ENCODE measurements around the gene KLHL30. TPM values are rescaled to one million over a fixed set of nuclear protein-coding genes. Genes with fewer than 3 reads are reported as not detected.

Gene KLHL30
- total RNA-seq, 1 donor from 2014 or later = 1.2 TPM

- Mint-ChIP-seq H3K4me3 (ENCODE audit: unreplicated experiment) (no peak overlapping the region), H3K9me3 (ENCODE audit: unreplicated experiment) (no peaks in the 10 kb centered on the region), H3K4me1 (ENCODE audit: unreplicated experiment) (no peaks in the 10 kb centered on the region), H3K27ac (ENCODE audit: unreplicated experiment) (no peak overlapping the region), H3K27me3 (ENCODE audit: unreplicated experiment) (no peaks in the 10 kb centered on the region), H3K36me3 (ENCODE audit: unreplicated experiment) (peaks cover 73% of the 10 kb centered on the region)
- no peak for TF ChIP-seq CTCF (IDR thresholded peaks at IDR 0.05)
- DNase-seq (ENCODE audit: extremely low spot score, unreplicated experiment) = no peak
Measured at GRCh38 chr2:238183821-238184220, 45.4 kb downstream of the KLHL30 start.

- no peaks in the 10 kb centered on the region for H3K9me3 Mint-ChIP-seq (ENCODE audit: unreplicated experiment)
- DNase-seq (ENCODE audit: extremely low spot score, unreplicated experiment) = no peak
- no peak overlapping the region for H3K4me3 Mint-ChIP-seq (ENCODE audit: unreplicated experiment)
- H3K27me3 Mint-ChIP-seq (ENCODE audit: unreplicated experiment) = no peaks in the 10 kb centered on the region
- TF ChIP-seq CTCF (IDR thresholded peaks at IDR 0.05) = no peak
- H3K36me3 Mint-ChIP-seq (ENCODE audit: unreplicated experiment) = peaks cover 65% of the 10 kb centered on the region
- no peak overlapping the region for H3K27ac Mint-ChIP-seq (ENCODE audit: unreplicated experiment)
- no peaks in the 10 kb centered on the region for H3K4me1 Mint-ChIP-seq (ENCODE audit: unreplicated experiment)
Measured at GRCh38 chr2:238187618-238188548, 49.4 kb downstream of the KLHL30 start.

- Mint-ChIP-seq H3K9me3 (ENCODE audit: unreplicated experiment) (no peaks in the 10 kb centered on the region), H3K4me3 (ENCODE audit: unreplicated experiment) (no peak overlapping the region), H3K27me3 (ENCODE audit: unreplicated experiment) (no peaks in the 10 kb centered on the region), H3K27ac (ENCODE audit: unreplicated experiment) (no peak overlapping the region), H3K4me1 (ENCODE audit: unreplicated experiment) (no peaks in the 10 kb centered on the region), H3K36me3 (ENCODE audit: unreplicated experiment) (peaks cover 53% of the 10 kb centered on the region)
- no peak for TF ChIP-seq CTCF (IDR thresholded peaks at IDR 0.05)
- DNase-seq (ENCODE audit: extremely low spot score, unreplicated experiment) = no peak
Measured at GRCh38 chr2:238190445-238190844, 52.0 kb downstream of the KLHL30 start.

Other genes starting within 250 kb of the KLHL30 start
- gene UBE2F, start 171.7 kb upstream of the KLHL30 start, total RNA-seq = 54.3 and 56.5 TPM in 2 replicates
- 22.1 and 22.5 TPM in 2 replicates for gene SCLY, start 77.7 kb upstream of the KLHL30 start, total RNA-seq
- gene ESPNL, start 38.3 kb upstream of the KLHL30 start, total RNA-seq = not detected in 2 replicates
- 1.0 and 1.2 TPM in 2 replicates for gene ERFE, start 20.3 kb downstream of the KLHL30 start, total RNA-seq
- 34.1 and 37.2 TPM in 2 replicates for gene ILKAP, start 65.0 kb downstream of the KLHL30 start, total RNA-seq
- 6.2 and 6.5 TPM in 2 replicates for gene HES6, start 101.4 kb downstream of the KLHL30 start, total RNA-seq
- gene PER2, start 149.9 kb downstream of the KLHL30 start, total RNA-seq = 3.7 and 5.7 TPM in 2 replicates
- gene TRAF3IP1, start 181.8 kb downstream of the KLHL30 start, total RNA-seq = 17.3 and 19.4 TPM in 2 replicates